Amniotic stem cell (primary cell): ENCODE data around the gene ERMN.
"Not testable (repeated sequence)": the region's sequence is repeated elsewhere in the genome, so short reads cannot be mapped to it uniquely, and the experiment has no call there.

ENCODE experiments used
- DNase-seq: peaks from one replicate; lab custom pipeline; 2025; lab: John Stamatoyannopoulos, UW

ERMN gene

GRCh38 chr2:157292853-157293252 is 32.8 kb downstream of the ERMN start:
- no peak for DNase-seq

- DNase-seq = no peak
Measured at GRCh38 chr2:157291018-157291417, 34.6 kb downstream of the ERMN start.

GRCh38 chr2:157290525-157290924 is 35.1 kb downstream of the ERMN start:
- no peak for DNase-seq

GRCh38 chr2:157287160-157287559 is 38.5 kb downstream of the ERMN start:
- DNase-seq = no peak

GRCh38 chr2:157283468-157283867 is 42.2 kb downstream of the ERMN start:
- DNase-seq = no peak

GRCh38 chr2:157281316-157281715 is 44.3 kb downstream of the ERMN start:
- no peak for DNase-seq

GRCh38 chr2:157279311-157279710 is 46.3 kb downstream of the ERMN start:
- not testable (repeated sequence) for DNase-seq

- no peak for DNase-seq
Measured at GRCh38 chr2:157271590-157272203, 53.9 kb downstream of the ERMN start.

GRCh38 chr2:157269922-157270321 is 55.7 kb downstream of the ERMN start:
- no peak for DNase-seq

GRCh38 chr2:157269060-157269459 is 56.6 kb downstream of the ERMN start:
- DNase-seq = no peak
